PFSK-1 (cell line): Measurements from ENCODE around the gene SGSH.

ENCODE experiments used
- POLR2AphosphoS5 ChIP-seq: IDR thresholded peaks from 2 replicates; pipeline ENCODE4 v1.6.1; 2012; ENCODE audit warnings: low read depth, mild to moderate bottlenecking, control low read depth, low read length, moderate library complexity
- TAF1 ChIP-seq: IDR thresholded peaks from 2 replicates; pipeline ENCODE4 v1.6.1; 2012; ENCODE audit warnings: low read length, control low read depth, borderline replicate concordance; ENCODE audit not compliant: insufficient read depth
- TF ChIP-seq, protein P1 (sequence below), 2 experiments: IDR thresholded peaks; 2 replicates each; pipeline versions ENCODE4 v1.6.1 to v1.8.0; 2011 to 2012; ENCODE audit warnings: low read depth in 2 of 2, low read length in 2 of 2, control low read depth in 1 of 2, inconsistent platforms in 1 of 2, mild to moderate bottlenecking in 1 of 2, moderate library complexity in 1 of 2; ENCODE audit not compliant: insufficient read depth in 1 of 2

DNA sequence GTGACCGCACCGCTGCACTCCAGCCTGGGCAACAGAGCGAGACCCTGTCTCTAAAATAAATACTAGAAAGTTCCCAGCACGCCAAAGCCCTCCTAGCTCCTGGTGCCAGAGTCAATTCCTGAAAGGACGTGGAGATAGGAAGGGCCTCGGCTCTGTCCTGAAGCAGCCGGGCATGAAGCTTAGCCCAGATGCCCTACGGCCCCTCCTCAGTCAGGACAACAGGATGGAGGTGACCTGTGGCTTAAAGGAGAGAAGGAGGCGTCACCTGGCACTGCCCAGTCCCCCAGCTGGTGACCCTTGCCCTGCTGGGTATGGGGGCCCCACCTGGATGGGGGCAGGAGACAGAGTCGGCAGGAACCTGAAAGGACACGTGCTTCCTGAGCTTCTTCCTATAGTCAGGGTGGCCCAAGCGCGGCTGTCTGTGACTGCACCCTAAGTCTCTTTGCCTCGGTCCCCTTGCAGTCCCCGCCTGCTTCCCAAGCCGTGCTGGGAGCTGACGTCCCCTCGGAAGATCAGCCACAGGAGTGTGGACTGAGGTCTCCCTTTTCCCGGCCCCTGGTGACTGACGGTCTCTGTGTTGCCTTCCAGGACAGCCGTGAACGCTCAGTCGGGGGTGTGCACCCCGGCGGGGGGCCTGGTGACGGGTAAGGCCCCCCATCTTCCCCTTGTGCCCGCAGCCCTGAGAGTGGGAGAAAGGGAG lies 25.6 kb upstream of the SGSH start:
- TF ChIP-seq, protein P1, sequence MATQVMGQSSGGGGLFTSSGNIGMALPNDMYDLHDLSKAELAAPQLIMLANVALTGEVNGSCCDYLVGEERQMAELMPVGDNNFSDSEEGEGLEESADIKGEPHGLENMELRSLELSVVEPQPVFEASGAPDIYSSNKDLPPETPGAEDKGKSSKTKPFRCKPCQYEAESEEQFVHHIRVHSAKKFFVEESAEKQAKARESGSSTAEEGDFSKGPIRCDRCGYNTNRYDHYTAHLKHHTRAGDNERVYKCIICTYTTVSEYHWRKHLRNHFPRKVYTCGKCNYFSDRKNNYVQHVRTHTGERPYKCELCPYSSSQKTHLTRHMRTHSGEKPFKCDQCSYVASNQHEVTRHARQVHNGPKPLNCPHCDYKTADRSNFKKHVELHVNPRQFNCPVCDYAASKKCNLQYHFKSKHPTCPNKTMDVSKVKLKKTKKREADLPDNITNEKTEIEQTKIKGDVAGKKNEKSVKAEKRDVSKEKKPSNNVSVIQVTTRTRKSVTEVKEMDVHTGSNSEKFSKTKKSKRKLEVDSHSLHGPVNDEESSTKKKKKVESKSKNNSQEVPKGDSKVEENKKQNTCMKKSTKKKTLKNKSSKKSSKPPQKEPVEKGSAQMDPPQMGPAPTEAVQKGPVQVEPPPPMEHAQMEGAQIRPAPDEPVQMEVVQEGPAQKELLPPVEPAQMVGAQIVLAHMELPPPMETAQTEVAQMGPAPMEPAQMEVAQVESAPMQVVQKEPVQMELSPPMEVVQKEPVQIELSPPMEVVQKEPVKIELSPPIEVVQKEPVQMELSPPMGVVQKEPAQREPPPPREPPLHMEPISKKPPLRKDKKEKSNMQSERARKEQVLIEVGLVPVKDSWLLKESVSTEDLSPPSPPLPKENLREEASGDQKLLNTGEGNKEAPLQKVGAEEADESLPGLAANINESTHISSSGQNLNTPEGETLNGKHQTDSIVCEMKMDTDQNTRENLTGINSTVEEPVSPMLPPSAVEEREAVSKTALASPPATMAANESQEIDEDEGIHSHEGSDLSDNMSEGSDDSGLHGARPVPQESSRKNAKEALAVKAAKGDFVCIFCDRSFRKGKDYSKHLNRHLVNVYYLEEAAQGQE (IDR thresholded peaks at IDR 0.05; ENCODE audit: insufficient read depth in 1 of 2, low read depth in 2 of 2, low read length in 2 of 2) = no peak
- no peak for TF ChIP-seq POLR2AphosphoS5
- TF ChIP-seq TAF1 = no peak
